EH (cell line): ENCODE measurements around the gene CPNE6.

Experiments used
- DNase-seq: peaks from one replicate; pipeline ENCODE4 v3.0.0-alpha.2; 2015; ENCODE audit warnings: low read depth

Gene CPNE6

GRCh38 chr14:24086193-24086955 is 15.0 kb downstream of the CPNE6 start:
- no peak for DNase-seq

- DNase-seq, result no peak
Observed at GRCh38 chr14:24087004-24087403, 15.6 kb downstream of the CPNE6 start.

GRCh38 chr14:24088095-24088494 is 16.7 kb downstream of the CPNE6 start:
- DNase-seq, result no peak

- DNase-seq, result no peak
Observed at GRCh38 chr14:24089890-24090289, 18.5 kb downstream of the CPNE6 start.

GRCh38 chr14:24092110-24092504 is 20.7 kb downstream of the CPNE6 start:
- DNase-seq, result no peak

- DNase-seq, result no peak
Observed at GRCh38 chr14:24092505-24093206, 21.3 kb downstream of the CPNE6 start.

- no peak for DNase-seq
Observed at GRCh38 chr14:24093207-24093900, 22.0 kb downstream of the CPNE6 start.

GRCh38 chr14:24093901-24094840 is 22.8 kb downstream of the CPNE6 start, which contains the start of gene PCK2:
Gene PCK2 (plus strand): TSS chr14:24094311. CDS start chr14:24094406, 95 bp downstream.
- DNase-seq, result peak; percentile 99

- DNase-seq, result no peak
Observed at GRCh38 chr14:24094841-24095270, 23.5 kb downstream of the CPNE6 start.

GRCh38 chr14:24095271-24096068 is 24.1 kb downstream of the CPNE6 start:
- DNase-seq, result peak; percentile 82

- no peak for DNase-seq
Observed at GRCh38 chr14:24096545-24097181, 25.3 kb downstream of the CPNE6 start.

- no peak for DNase-seq
Observed at GRCh38 chr14:24098229-24098926, 27.0 kb downstream of the CPNE6 start.

- no peak for DNase-seq
Observed at GRCh38 chr14:24098927-24099813, 27.8 kb downstream of the CPNE6 start.

GRCh38 chr14:24100197-24100981 is 29.0 kb downstream of the CPNE6 start:
- DNase-seq, result no peak

- DNase-seq, result no peak
Observed at GRCh38 chr14:24100982-24101494, 29.7 kb downstream of the CPNE6 start.

- DNase-seq, result no peak
Observed at GRCh38 chr14:24102357-24103048, 31.1 kb downstream of the CPNE6 start.

- DNase-seq, result no peak
Observed at GRCh38 chr14:24103451-24103850, 32.1 kb downstream of the CPNE6 start.
